Activated CD4-positive, alpha-beta T cell treated with anti-CD3 and anti-CD28 coated beads for 36 hours (primary cell): ENCODE results near the gene SEMA4D. TPM values are rescaled to one million over a fixed set of nuclear protein-coding genes. Genes with fewer than 3 reads are reported as not detected.
A peak's percentile ranks its signal among the peaks of the same experiment; 100 is the strongest.

ENCODE experiments used
- ATAC-seq: fragments of 200-7000 bp; cut with Tn5 transposase; one replicate; pipeline ENCODE4 v1.10.0; 2021; ENCODE audit warnings: mild to moderate bottlenecking, moderate library complexity
- CTCF ChIA-PET: fragments of 350-600 bp; sonication (Branson Sonifier 250); formaldehyde crosslinking; loops from one replicate; lab custom pipeline; 2021; ENCODE audit warnings: antibody characterized with exemption; lab: Charles Lee
- POLR2A ChIA-PET: fragments of 350-600 bp; sonication (Branson Sonifier 250); formaldehyde crosslinking; loops from one replicate; lab custom pipeline; 2021; ENCODE audit warnings: antibody characterized with exemption, inconsistent platforms; lab: Charles Lee
- DNase-seq: peaks from one replicate; pipeline ENCODE4 v3.0.0-alpha.2; 2020
- H3K27ac Mint-ChIP-seq: one replicate; pipeline ENCODE4 v1.8.0; 2021; ENCODE audit warnings: mixed read lengths
- H3K27me3 Mint-ChIP-seq: one replicate; pipeline ENCODE4 v1.8.0; 2021; ENCODE audit warnings: mixed read lengths
- H3K36me3 Mint-ChIP-seq: one replicate; pipeline ENCODE4 v1.8.0; 2021; ENCODE audit warnings: low read depth, mixed read lengths
- H3K4me1 Mint-ChIP-seq: one replicate; pipeline ENCODE4 v1.8.0; 2021; ENCODE audit warnings: mixed read lengths
- H3K4me3 Mint-ChIP-seq: one replicate; pipeline ENCODE4 v1.8.0; 2021; ENCODE audit warnings: mild to moderate bottlenecking, moderate library complexity, mixed read lengths
- H3K9me3 Mint-ChIP-seq: one replicate; pipeline ENCODE4 v1.8.0; 2021; ENCODE audit warnings: low read depth, mixed read lengths
- intact Hi-C, 2 experiments: fragments of 100-400 bp; cut with DNase I in 1 of 2; cut with micrococcal nuclease in 1 of 2; formaldehyde crosslinking; loops; one replicate each; pipeline versions ENCODE4 v1.14.2 to v1.15.1; 2022 to 2024; cut with DNase I, micrococcal nuclease
- total RNA-seq, 2 experiments: library from RNA; stranded (reverse); gene quantifications; one replicate each; pipeline ENCODE4 v1.2.3, GENCODE V29; 2021

Gene SEMA4D
- total RNA-seq, 2 experiments from 2014 or later = 215 to 226 TPM

- H3K27me3 Mint-ChIP-seq = no peaks in the 10 kb centered on the region
- no peak for DNase-seq
- intact Hi-C loops = loop anchor here in 1 of 2 experiments (1.0 to 2.0 kb wide), 4 partner anchors 9 to 118 kb away; partner anchors contain the start of gene SECISBP2
- ChIA-PET POLR2A (interaction anchor here (1.4 kb wide), 1 partner anchor 8 kb away, joined by 7 read pairs; no protein-coding TSS in a partner anchor), CTCF (interaction anchor here (0.5 to 4.4 kb wide), 7 partner anchors 8 to 130 kb away, joined by 3 to 27 read pairs (median 4); no protein-coding TSS in a partner anchor)
- peak overlapping the region; percentile 88 for H3K27ac Mint-ChIP-seq
- no peak for ATAC-seq
- peaks cover 9% of the 10 kb centered on the region for H3K9me3 Mint-ChIP-seq
- peak overlapping the region; percentile 74 for H3K4me3 Mint-ChIP-seq
- H3K4me1 Mint-ChIP-seq = peaks cover 93% of the 10 kb centered on the region
- H3K36me3 Mint-ChIP-seq = peaks cover 78% of the 10 kb centered on the region
These were observed 79.5 kb downstream of the SEMA4D start for GRCh38 chr9:89418474-89418845.

GRCh38 chr9:89417832-89418473, 80.0 kb downstream of the SEMA4D start:
- ATAC-seq = no peak
- H3K27ac Mint-ChIP-seq = peak overlapping the region; percentile 88
- no peaks in the 10 kb centered on the region for H3K27me3 Mint-ChIP-seq
- peaks cover 9% of the 10 kb centered on the region for H3K9me3 Mint-ChIP-seq
- H3K4me1 Mint-ChIP-seq = peaks cover 92% of the 10 kb centered on the region
- H3K36me3 Mint-ChIP-seq = peaks cover 82% of the 10 kb centered on the region
- H3K4me3 Mint-ChIP-seq = peak overlapping the region; percentile 74
- ChIA-PET POLR2A (interaction anchor here (0.6 to 1.3 kb wide), 2 partner anchors 10 to 106 kb away, joined by 3 read pairs; no protein-coding TSS in a partner anchor), CTCF (interaction anchor here (0.8 to 4.4 kb wide), 7 partner anchors 8 to 131 kb away, joined by 3 to 27 read pairs (median 5); no protein-coding TSS in a partner anchor)
- intact Hi-C loops = loop anchor here in 1 of 2 experiments (1.0 to 2.0 kb wide), 4 partner anchors 9 to 119 kb away; partner anchors contain the start of gene SECISBP2
- peak; percentile 54 for DNase-seq

GRCh38 chr9:89414670-89415324, 83.1 kb downstream of the SEMA4D start:
- POLR2A ChIA-PET = no interaction called here
- no peak overlapping the region for H3K27ac Mint-ChIP-seq
- ATAC-seq (no peak), DNase-seq (no peak)
- H3K27me3 Mint-ChIP-seq = no peaks in the 10 kb centered on the region
- intact Hi-C loops = loop anchor here in 1 of 2 experiments (5.0 kb wide), 1 partner anchor 568 kb away; no protein-coding TSS in a partner anchor
- no peak overlapping the region for H3K4me3 Mint-ChIP-seq
- H3K9me3 Mint-ChIP-seq = peaks cover 15% of the 10 kb centered on the region
- peaks cover 93% of the 10 kb centered on the region for H3K4me1 Mint-ChIP-seq
- CTCF ChIA-PET = interaction anchor here (0.6 to 1.3 kb wide), 2 partner anchors 15 to 128 kb away, joined by 3 to 4 read pairs; no protein-coding TSS in a partner anchor
- H3K36me3 Mint-ChIP-seq = peaks cover 88% of the 10 kb centered on the region

- H3K27me3 Mint-ChIP-seq = no peaks in the 10 kb centered on the region
- peaks cover 90% of the 10 kb centered on the region for H3K36me3 Mint-ChIP-seq
- no peak overlapping the region for H3K4me3 Mint-ChIP-seq
- peak overlapping the region; percentile 24 for H3K27ac Mint-ChIP-seq
- ChIA-PET POLR2A (no interaction called here), CTCF (interaction anchor here (0.6 to 1.3 kb wide), 2 partner anchors 16 to 128 kb away, joined by 3 to 4 read pairs; no protein-coding TSS in a partner anchor)
- no peak for DNase-seq
- intact Hi-C loops = loop anchor here in 1 of 2 experiments (5.0 kb wide), 1 partner anchor 568 kb away; no protein-coding TSS in a partner anchor
- peaks cover 93% of the 10 kb centered on the region for H3K4me1 Mint-ChIP-seq
- H3K9me3 Mint-ChIP-seq = peaks cover 15% of the 10 kb centered on the region
- no peak for ATAC-seq
These were observed 83.8 kb downstream of the SEMA4D start for GRCh38 chr9:89413963-89414638.

GRCh38 chr9:89412951-89413350, 85.0 kb downstream of the SEMA4D start:
- Mint-ChIP-seq H3K36me3 (peaks cover 90% of the 10 kb centered on the region), H3K4me1 (peaks cover 92% of the 10 kb centered on the region), H3K27ac (peak overlapping the region; percentile 92), H3K27me3 (no peaks in the 10 kb centered on the region), H3K4me3 (no peak overlapping the region), H3K9me3 (peaks cover 15% of the 10 kb centered on the region)
- ChIA-PET CTCF (no interaction called here), POLR2A (no interaction called here)
- DNase-seq (no peak), ATAC-seq (no peak)
- intact Hi-C loops = loop anchor here in 1 of 2 experiments (5.0 kb wide), 1 partner anchor 569 kb away; no protein-coding TSS in a partner anchor

GRCh38 chr9:89412541-89412940, 85.4 kb downstream of the SEMA4D start:
- H3K36me3 Mint-ChIP-seq = peaks cover 90% of the 10 kb centered on the region
- peaks cover 91% of the 10 kb centered on the region for H3K4me1 Mint-ChIP-seq
- no peaks in the 10 kb centered on the region for H3K27me3 Mint-ChIP-seq
- no peak for ATAC-seq
- H3K9me3 Mint-ChIP-seq = peaks cover 13% of the 10 kb centered on the region
- H3K4me3 Mint-ChIP-seq = no peak overlapping the region
- H3K27ac Mint-ChIP-seq = peak overlapping the region; percentile 92
- DNase-seq = no peak
- intact Hi-C loops = loop anchor here in 1 of 2 experiments (5.0 kb wide), 1 partner anchor 570 kb away; no protein-coding TSS in a partner anchor
- POLR2A ChIA-PET = no interaction called here
- CTCF ChIA-PET = no interaction called here

GRCh38 chr9:89411759-89412158, 86.2 kb downstream of the SEMA4D start:
- ATAC-seq (no peak), DNase-seq (no peak)
- H3K27me3 Mint-ChIP-seq = no peaks in the 10 kb centered on the region
- H3K36me3 Mint-ChIP-seq = peaks cover 88% of the 10 kb centered on the region
- H3K9me3 Mint-ChIP-seq = peaks cover 9% of the 10 kb centered on the region
- POLR2A ChIA-PET = interaction anchor here (0.6 kb wide), 1 partner anchor 581 kb away, joined by 3 read pairs; no protein-coding TSS in a partner anchor
- intact Hi-C loops = loop anchor here in 1 of 2 experiments (2.0 to 5.0 kb wide), 3 partner anchors 15 to 571 kb away; no protein-coding TSS in a partner anchor
- CTCF ChIA-PET = interaction anchor here (2.3 to 2.6 kb wide), 2 partner anchors 16 to 137 kb away, joined by 32 to 39 read pairs; no protein-coding TSS in a partner anchor
- peaks cover 89% of the 10 kb centered on the region for H3K4me1 Mint-ChIP-seq
- peak overlapping the region; percentile 92 for H3K27ac Mint-ChIP-seq
- no peak overlapping the region for H3K4me3 Mint-ChIP-seq

- ATAC-seq = peak; percentile 81
- Mint-ChIP-seq H3K36me3 (peaks cover 87% of the 10 kb centered on the region), H3K9me3 (peaks cover 7% of the 10 kb centered on the region), H3K4me3 (peak overlapping the region; percentile 50), H3K4me1 (peaks cover 90% of the 10 kb centered on the region), H3K27me3 (no peaks in the 10 kb centered on the region), H3K27ac (peak overlapping the region; percentile 92)
- DNase-seq = peak; percentile 85
- intact Hi-C loops = loop anchor here (1.0 to 5.0 kb wide), 11 partner anchors 10 to 572 kb away; no protein-coding TSS in a partner anchor
- POLR2A ChIA-PET = interaction anchor here (0.6 to 1.7 kb wide), 13 partner anchors 8 to 582 kb away, joined by 3 to 15 read pairs (median 4); no protein-coding TSS in a partner anchor
- CTCF ChIA-PET = interaction anchor here (0.6 to 2.6 kb wide), 26 partner anchors 8 to 347 kb away, joined by 3 to 39 read pairs (median 3); no protein-coding TSS in a partner anchor
These were observed 87.1 kb downstream of the SEMA4D start for GRCh38 chr9:89410641-89411350.

- Mint-ChIP-seq H3K4me1 (peaks cover 87% of the 10 kb centered on the region), H3K27me3 (no peaks in the 10 kb centered on the region), H3K27ac (peak overlapping the region; percentile 92), H3K9me3 (peaks cover 7% of the 10 kb centered on the region), H3K36me3 (peaks cover 84% of the 10 kb centered on the region), H3K4me3 (peak overlapping the region; percentile 50)
- ATAC-seq (peak; percentile 34), DNase-seq (peak; percentile 50)
- POLR2A ChIA-PET = interaction anchor here (0.5 to 1.7 kb wide), 12 partner anchors 9 to 168 kb away, joined by 3 to 15 read pairs (median 4); no protein-coding TSS in a partner anchor
- CTCF ChIA-PET = interaction anchor here (0.6 to 2.6 kb wide), 25 partner anchors 9 to 348 kb away, joined by 3 to 39 read pairs (median 3); no protein-coding TSS in a partner anchor
- intact Hi-C loops = loop anchor here (1.0 to 5.0 kb wide), 11 partner anchors 10 to 572 kb away; no protein-coding TSS in a partner anchor
These were observed 87.9 kb downstream of the SEMA4D start for GRCh38 chr9:89410022-89410421.
